Activated CD8-positive, alpha-beta memory T cell treated with anti-CD3 and anti-CD28 coated beads for 4 hours (primary cell): Measurements from ENCODE around the gene RCAN3.
"Not testable (repeated sequence)": the region's sequence is repeated elsewhere in the genome, so short reads cannot be mapped to it uniquely, and the experiment has no call there.

Experiments
- DNase-seq, 2 donors: peaks; one replicate each; pipeline ENCODE4 v3.0.0-alpha.2; 2020; ENCODE audit warnings: low read depth in 2 of 2

RCAN3 gene

DNA sequence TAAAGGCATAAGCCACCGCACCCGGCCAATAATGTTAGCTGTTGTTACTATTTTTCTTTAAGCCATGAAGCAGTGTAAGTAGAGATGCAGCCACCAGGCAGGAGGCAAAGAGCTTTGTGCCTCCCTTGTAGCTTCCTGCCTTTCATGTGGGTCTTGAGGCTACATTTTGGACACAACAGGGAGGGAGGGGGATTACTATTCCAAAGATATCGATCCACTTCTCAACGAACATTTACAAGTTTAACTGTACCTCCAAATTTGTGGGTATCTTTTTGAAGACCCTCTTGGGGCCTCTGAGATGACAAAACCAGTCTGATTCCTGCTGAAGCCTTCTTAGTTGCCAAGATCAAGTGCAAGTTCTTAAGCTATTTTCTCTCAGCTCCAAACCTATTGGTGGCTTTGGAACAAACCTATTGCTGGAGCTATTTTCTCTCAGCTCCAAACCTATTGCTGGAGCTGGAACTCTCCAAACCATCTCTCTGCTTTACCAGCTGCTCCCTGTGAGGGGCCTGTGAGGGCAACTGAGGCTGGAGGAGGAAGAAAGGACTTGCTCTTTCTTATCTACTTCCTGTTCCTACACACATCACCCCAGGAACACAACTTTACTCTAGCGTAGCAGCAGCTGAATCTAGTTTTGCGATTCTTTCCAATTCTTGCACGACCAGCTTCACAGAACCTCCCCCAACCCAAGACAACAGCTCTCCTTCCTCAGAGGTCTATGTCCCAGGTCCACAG, 16.1 kb upstream of the RCAN3 start:
- DNase-seq, result no peak

DNA sequence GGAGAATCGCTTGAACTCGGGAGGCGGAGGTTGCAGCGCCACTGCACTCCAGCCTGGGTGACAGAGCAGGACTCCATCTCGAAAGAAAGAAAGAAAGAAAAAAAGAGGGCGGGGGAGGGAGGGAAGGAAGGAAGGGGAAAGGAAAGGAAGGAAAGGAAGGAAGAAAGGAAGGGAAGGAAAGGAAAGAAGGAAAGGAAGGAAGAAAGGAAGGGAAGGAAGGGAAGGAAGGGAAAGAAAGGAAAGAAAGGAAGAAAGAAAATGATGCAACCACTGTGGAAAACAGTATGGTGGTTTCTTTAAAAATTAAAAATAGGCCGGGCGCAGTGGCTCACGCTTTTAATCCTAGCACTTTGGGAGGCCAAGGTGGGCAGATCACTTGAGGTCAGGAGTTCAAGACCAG, 15.2 kb upstream of the RCAN3 start:
- no peak for DNase-seq

DNA sequence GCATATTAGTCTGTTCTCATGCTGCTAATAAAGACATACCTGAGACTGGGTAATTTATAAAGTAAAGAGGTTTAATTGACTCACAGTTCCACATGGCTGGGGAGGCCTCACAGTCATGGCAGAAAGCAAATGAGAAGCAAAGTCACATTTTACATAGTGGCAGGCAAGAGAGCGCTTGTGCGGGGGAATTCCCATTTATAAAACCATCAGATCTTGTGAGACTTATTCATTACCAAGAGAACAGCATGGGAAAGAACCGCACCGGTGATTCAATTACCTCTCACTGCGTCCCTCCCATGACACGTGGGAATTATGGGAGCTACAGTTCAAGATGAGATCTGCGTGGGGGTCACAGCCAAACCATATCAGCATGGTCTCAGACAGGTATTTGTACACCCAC, 14.5 kb upstream of the RCAN3 start:
- peak in 1 of 2 donors; percentile 63 for DNase-seq

DNA sequence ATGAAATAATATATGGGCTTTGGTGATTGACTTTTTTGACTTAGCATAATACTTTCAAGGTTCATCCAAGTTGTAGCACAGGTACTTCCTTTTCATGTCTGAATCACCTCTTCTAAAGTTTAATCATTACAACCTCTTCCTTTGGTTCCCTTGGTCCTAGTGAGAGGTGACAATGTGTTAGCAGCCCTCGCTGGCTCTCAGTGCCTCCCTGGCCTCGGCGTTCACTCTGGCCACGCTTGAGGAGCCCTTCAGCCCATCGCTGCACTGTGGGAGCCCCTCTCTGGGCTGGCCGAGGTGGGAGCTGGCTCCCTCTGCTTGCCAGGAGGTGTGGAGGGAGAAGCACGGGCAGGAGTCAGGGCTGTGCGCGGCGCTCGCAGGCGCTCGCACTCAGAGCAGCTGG, 13.0 kb upstream of the RCAN3 start:
- no peak for DNase-seq

DNA sequence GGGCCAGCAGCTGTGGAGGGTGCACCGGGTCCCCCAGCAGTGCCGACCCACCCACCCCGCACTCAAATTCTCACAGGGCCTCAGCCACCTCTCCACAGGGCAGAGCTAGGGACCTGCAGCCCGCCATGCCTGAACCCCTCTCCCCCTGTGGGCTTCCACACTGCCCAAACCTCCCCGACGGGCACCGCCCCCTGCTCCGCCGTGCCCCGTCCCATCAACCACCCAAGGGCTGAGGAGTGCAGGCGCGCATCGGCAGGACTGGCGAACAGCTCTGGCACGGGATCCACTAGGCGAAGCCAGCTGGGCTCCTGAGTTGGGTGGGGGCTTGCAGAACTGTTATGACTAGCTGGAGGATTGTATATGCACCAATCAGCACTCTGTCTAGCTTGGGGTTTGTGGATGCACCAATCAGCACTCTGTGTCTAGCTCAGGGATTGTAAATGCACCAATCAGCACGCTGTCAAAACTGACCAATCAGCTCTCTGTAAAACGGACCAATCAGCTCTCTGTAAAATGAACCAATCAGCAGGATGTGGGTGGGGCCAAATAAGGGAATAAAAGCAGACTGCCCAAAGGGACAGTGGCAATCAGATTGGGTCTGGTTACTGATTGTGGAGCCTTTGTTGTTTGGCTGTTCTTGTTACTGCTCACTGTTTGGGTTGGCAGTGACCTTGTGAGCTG, 12.4 kb upstream of the RCAN3 start:
- no peak for DNase-seq

DNA sequence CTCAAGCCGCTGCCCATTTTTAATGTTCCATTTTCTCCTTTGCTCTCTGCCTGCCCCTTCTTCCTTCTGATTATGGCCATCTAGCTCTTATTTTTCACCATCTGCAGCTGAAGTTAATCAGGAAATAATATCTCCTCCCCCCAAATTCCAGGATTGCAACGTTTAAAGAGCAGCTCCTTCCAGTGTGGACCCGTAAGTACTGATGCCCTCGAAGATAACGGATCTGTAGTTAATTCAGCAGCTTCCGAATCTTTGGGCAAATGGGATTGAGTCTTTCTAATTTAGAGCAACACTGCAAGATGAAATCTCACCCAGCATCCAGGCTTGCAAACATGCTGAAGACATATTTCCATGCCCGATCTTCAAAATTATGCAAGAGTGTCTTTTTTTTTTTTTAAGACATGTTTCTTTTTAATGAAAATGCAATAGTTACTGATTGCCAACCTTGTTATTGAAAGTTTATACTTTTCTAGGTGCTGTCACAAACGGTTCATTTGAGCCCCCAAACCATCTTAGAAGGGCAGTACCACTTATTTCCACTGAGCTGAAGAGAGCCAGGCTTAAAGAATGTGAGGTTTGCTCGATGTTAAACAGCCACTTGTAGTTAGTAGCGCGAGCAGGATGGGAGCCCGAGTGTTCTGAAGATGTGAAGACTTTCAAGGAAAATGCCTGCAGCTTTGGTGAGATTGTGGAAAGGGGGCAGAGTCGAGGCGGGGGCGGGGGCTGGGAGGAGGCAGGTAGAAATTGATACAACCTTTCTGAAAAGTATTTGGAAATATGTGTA, 10.9 kb upstream of the RCAN3 start:
- no peak for DNase-seq

DNA sequence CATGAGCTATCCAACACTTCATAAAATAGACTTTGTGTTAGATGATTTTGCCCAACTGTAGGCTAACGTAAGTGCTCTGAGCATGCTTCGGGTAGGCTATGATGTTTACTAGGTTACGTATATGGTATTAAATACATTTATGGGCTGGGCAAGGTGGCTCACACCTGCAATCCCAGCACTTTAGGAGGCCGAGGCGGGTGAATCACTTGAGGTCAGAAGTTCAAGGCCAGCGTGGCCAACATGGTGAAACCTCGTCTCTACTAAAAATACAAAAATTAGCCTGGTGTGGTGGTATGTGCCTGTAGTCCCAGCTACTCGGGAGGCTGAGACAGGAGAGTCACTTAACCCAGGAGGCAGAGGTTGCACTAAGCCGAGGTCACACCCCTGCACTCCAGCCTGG, 9.7 kb upstream of the RCAN3 start:
- DNase-seq, result not testable (repeated sequence)

DNA sequence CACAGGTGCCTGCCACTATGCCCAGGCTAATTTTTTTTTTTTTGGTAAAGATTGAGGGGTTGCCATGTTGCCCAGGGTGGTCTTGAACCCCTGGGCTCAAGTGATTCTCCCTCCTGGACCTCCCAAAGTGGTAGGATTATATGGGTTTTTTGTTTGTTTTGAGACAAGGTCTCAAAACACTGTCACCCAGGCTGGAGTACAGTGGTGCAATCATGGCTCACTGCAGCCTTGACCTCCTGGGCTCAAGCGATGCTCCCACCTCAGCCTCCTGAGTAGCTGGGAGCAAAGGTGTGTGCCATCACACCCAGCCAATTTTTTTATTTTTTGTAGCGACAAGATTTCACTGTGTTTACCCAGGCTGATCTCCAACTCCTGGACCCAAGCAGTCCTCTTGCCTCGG, 8.9 kb upstream of the RCAN3 start:
- DNase-seq, result no peak

DNA sequence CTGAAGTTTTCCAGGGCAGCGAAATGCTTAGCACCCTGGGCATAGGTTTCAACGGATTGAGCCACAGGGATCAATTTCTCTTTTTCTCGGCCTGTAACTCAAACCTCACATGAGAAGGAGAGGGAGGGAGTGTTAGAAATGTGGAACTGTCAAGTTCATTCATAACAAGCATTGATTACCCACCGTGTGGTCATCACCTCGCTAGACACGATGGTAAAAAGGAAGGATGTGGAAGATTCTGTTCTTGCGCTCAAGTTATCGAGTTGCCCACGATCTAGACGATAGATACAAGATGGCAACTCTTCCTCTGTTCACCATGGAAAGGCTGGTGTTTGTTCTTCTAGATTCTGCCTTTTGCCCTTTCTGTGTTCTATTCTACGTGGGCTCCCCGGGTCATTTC, 4.0 kb upstream of the RCAN3 start:
- no peak for DNase-seq

DNA sequence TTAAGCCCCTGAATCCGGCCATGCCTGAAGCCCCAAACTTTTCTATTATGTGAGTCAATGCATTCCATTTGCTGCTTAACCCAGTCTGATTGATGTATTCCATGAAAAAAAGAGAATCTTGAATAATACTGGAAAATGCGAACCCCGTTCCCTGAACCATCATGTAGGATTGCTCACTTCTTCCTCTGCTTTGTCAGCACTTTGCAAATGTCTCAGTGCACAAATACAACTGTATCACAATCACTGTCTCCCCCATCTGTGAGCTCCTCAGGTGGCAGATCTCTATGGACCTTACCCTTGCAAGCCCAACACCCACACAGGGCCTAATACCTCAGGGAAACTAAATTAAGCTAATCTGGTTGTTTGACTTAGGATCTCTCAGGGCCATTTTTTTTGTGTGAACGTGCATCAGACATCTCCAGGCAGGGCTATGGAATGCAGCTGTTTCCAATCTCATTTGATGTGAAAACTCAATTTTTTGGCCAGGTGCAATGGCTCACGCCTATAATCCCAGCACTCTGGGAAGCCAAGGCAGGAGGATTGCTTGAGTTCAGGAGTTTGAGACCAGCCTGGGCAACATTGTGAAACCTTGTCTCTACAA, 2.1 kb upstream of the RCAN3 start:
- DNase-seq, result no peak

DNA sequence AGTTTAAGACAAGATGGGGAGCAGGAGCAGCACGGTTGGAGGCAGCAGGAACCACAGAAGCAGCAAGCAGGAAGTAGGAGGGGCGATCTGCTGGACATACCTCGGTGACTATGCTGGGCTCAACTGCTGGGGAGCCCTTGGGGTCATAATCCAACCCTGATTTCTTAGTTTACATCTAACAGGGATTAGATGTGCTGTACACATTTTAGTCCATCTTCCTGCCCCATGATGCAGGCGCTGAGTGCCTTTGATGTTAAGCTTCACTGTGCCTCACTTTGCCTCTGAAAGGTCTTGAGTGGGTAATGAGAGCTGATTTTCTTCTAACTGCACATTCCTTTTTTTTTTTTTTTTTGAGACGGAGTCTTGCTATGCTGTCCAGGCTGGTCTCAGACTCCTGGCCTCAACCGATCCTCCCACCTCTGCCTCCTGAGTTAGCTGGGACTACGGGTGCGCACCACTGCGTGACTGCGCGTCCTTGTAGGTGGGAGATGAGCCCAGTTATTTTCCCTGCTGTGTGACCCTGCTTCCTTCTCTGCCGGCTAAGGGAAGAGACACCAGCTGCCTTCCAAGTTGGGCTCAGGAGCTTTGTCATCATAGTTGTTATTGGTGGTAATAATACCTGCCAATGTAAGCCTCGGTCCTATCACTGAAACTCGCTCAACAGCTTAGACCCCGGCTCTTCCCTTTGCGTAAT, 1.1 kb upstream of the RCAN3 start:
- DNase-seq, result no peak

DNA sequence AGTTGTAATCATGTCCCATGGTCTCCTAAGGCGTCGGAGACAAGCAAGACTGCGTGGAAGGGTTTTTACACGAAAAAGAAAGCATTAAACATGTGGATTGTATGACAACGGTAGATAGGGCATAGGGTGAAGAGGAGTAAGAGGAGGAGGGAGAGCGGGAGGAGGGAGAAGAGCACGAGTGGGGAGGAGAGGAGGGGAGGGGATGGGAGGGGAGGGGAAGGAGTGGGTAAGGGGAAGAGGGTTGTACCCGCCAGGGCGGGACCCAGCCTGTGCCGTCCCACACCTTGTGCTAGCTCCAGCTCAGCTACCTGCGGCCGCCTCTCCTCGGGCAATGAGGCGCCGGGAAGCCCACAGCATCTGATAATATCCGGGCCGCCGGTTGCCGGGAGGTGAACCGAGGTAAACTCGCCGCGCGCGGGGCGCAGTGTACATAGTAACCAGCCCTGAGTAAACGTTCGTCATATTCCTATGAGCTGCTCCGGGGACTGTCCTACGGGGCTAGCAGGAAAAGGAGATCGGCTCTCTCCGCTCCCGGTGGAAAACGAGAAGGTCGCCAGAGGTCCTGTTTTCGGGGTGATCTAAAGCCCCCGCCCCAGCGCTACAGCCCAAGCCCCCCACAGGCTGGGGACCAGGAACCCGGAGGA, 449 bp upstream of the RCAN3 start:
- peak; percentile 43 to 73 for DNase-seq

DNA sequence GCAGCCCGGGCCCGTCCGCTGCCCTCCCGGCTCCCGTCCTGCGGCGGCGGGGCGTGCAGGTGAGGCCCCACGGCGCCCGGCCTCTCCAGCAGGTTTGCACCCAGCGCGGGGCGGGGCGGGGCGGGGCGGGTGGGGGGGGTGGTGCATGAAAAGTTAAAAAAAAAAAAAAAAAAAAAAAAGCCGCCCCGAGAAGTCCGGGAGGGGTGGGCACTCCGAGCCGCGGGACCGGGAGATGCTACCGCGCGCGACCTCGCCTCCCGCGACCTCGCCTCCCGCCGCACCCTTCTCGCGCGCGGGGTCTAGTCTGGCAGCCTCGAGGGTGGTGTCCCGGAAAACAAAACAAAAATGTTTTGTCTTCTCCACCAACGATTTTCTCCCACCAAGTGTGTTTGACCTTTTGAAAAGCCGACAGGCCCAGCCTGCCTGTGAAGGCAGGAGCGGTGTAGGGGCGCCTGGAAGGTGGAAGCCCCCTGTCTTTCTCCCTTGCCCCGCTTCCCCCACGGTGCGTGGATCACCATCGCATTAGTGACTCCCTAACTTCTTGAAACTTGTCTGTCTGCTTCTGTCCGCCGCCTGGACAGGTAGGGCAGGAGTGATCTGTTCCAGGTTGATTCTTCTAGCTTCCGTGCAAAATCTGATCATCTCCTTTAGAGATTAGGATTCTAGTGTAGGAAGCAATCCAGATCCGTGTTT, 569 bp downstream of the RCAN3 start:
- no peak for DNase-seq

DNA sequence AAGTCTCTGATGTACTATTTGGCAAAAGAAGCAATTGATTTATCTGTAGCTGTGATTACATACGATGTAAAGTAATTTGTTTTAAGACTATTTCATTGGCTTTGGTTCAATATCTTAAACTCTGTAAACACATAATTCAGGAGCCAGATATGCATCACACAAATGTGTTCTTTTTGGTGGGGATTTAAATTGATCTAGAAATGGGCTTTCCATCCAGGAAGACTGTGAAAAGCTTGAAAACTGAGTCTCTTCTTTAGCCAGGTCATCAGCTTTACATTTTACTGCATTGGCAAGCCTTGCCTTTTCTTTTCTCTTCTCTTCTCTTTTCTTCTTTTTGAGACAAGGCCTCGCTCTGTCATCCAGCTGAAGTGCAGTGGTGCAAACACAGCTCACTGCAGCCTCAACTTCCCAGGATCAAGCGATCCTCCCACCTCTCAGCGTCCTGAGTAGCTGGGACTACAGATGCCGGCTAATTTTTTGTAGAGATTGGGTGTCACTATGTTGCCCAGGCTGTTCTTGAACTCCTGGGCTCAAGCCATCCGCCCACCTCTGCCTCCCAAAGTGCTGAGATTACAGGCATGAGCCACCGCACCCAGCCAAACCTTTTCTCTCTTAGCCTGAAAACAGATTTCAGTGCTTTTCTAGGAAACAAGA, 1.4 kb downstream of the RCAN3 start:
- no peak for DNase-seq

DNA sequence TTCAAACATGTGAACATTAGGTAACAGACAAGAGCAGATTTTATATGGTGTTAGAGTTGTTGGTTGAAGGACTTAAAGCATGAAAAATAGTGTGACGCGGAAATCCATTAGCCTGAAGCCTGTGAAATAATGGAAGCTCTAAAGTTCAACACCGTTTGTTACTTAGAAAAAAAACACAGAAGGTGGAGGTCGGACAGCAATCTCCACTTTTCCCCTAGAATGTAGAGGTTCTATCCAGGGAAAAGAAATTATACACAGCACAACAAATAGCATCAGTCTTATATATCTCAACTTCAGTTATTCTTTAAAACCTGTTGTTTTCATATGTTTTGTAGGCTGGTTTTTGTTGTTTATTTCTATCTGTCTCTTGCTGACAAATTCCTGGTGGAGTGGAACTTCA, 1.9 kb downstream of the RCAN3 start:
- DNase-seq, result no peak

DNA sequence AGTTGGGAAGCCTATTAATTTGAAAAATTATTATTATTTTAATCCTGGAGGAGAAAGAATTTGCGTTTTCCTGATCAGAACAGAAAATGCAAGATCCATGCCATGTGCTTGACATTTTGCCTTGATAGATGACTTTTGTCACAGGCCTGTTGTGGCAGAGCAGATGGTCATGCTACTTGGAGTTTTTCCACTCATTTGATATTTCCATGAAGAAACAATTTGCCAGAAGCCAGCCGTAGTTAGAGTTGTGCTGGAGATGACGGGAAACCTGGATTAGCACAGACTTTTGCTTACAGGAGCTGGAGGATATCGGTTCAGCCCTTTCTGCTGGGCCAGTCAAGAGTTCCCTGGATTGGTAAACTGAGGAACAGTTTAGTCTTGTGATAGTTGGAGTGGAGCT, 3.2 kb downstream of the RCAN3 start:
- DNase-seq, result no peak

DNA sequence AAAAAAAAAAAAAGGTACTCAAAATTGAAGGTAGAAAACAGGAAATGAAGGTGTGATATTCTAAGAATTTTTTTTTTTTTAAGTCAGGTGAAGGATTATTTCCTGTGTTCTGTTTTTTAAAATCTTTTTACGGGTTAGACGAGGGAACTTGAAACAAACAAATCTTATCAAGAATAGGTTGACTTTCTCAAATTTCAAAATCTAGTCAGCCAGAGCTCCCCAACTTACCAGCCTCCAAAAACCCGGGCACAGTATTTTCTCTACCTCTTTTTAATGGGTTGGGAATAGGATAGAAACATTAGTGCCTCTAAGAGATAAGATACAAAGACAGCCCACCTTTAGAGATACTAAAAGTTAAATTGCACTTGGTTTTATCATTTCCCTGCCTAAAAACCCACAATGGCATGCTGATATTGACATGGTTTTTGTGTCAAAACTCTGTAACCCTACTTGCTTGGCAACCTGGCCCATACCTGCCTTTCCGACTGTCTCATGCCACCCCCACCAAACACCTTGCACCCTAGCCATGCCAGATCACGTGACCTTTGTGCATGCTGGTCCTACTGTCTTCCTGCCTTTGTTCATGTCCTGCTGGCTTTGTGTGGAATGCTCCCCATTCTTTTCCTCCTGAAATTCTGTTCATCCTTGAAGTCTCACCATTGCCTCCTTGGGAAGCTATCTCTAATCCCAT, 4.2 kb downstream of the RCAN3 start:
- no peak for DNase-seq

DNA sequence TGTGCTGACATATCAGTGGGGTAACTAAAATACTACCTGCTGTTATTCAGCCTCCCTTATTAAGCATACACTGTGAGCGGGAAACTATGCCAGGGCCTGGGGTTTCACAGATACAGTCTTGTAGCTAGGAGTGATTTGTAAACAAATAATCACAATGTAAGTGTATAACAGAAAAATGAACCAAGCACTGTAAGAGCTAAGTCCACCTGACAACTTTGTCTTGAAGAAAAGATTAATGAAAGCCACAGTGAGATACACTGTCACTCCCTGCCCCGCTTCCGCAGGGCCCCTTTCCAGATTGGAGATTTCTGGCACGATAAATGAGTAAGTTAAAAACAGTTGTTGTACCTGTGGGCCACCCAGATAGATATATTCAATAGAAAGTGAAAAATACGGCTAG, 4.8 kb downstream of the RCAN3 start:
- no peak for DNase-seq

DNA sequence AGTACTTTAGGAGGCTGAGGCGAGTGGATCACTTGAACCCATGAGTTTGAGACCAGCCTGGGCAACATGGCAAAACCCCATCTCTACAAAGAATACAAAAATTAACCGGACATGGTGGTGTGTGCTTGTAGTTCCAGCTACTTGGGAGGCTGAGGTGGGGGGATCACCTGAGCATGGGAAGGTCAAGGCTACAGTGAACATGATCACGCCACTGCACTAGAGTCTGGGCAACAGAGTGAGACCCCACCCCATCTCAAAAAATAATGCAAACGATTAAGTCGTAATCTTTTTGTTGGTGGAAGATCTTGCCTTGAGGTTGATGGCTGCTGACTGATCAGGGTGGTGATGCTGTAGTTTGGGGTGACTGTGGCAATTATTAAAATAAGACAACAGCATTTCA, 6.3 kb downstream of the RCAN3 start:
- DNase-seq, result no peak

DNA sequence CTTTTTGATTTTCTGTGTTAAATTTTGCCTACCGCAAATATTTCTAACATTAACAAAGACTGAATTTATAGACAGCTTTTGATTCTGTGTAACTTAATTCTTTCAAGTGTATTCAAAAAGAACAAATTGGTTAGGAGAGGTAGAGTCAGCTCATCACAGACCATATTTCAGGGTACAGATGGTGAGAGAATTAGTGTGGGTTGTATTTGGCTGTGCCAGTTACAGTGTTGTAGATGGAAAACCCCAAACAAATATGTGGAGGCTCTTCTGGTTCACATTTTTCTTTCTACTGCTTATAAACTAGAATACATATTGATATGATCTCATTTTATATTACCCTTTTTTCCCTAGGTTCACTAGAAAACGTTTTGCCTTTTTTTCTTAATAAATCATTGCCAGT, 11.1 kb downstream of the RCAN3 start:
- DNase-seq, result no peak
